ENCODE data around the gene ZNF469. TPM values are rescaled to one million over a fixed set of nuclear protein-coding genes. Genes with fewer than 3 reads are reported as not detected.

ZNF469 gene
- 0.04 TPM in 1 of 2 replicates, not detected in the other for total RNA-seq

GRCh38 chr16:88382491-88383400, at the start of gene ZNF469:
ZNF469 (plus strand) TSS chr16:88382959; CDS start chr16:88427471, 44,512 bp downstream.

Other genes starting within 250 kb of the ZNF469 start
- 1.2 and 1.5 TPM in 2 replicates for gene ZFPM1, start 70.3 kb downstream of the ZNF469 start, total RNA-seq
- gene ZC3H18, start 187.4 kb downstream of the ZNF469 start, total RNA-seq: 9.9 and 17.0 TPM in 2 replicates

Measured in hair follicular keratinocyte (primary cell).